Measurements from ENCODE around the gene POC1A. TPM values are rescaled to one million over a fixed set of nuclear protein-coding genes. Genes with fewer than 3 reads are reported as not detected.

Gene POC1A
- total RNA-seq, 1 donor = 10.0 TPM

DNA sequence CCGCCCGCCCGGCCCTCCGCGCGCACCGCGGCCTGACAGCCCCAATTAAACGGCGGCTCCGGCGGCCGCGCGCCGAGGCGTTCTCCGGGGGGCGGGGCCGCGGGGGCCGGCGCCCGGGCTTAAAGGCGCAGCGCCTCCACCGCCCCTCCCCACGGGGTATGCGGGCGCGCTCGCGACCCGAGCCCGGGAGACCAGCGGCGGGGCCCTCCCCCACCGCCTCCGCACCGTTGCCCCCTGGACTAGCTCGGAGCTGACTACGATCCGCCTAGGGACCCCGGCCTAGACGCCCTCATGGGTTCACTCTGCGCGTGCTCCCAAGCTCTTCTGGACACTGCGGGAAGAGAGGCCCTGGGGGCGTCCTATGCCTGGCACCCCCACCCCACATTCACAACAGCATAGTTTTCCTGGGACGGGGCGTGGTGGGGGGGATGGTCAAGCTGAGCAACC lies 97.7 kb downstream of the POC1A start, which contains the start of gene DUSP7:
DUSP7 (minus strand) TSS at position 51 of the 447 bp plus-strand sequence. CDS start 205 bp downstream, outside the sequence.
- peak; percentile 41 for DNase-seq (ENCODE audit: low read depth)
- TF ChIP-seq, protein P1, sequence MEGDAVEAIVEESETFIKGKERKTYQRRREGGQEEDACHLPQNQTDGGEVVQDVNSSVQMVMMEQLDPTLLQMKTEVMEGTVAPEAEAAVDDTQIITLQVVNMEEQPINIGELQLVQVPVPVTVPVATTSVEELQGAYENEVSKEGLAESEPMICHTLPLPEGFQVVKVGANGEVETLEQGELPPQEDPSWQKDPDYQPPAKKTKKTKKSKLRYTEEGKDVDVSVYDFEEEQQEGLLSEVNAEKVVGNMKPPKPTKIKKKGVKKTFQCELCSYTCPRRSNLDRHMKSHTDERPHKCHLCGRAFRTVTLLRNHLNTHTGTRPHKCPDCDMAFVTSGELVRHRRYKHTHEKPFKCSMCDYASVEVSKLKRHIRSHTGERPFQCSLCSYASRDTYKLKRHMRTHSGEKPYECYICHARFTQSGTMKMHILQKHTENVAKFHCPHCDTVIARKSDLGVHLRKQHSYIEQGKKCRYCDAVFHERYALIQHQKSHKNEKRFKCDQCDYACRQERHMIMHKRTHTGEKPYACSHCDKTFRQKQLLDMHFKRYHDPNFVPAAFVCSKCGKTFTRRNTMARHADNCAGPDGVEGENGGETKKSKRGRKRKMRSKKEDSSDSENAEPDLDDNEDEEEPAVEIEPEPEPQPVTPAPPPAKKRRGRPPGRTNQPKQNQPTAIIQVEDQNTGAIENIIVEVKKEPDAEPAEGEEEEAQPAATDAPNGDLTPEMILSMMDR (IDR thresholded peaks at IDR 0.05; ENCODE audit: insufficient read depth, low read length) = no peak
- peak within 1 kb of the TSS; percentile 94 for H3K4me3 ChIP-seq (ENCODE audit: low read depth, low read length)

DNA sequence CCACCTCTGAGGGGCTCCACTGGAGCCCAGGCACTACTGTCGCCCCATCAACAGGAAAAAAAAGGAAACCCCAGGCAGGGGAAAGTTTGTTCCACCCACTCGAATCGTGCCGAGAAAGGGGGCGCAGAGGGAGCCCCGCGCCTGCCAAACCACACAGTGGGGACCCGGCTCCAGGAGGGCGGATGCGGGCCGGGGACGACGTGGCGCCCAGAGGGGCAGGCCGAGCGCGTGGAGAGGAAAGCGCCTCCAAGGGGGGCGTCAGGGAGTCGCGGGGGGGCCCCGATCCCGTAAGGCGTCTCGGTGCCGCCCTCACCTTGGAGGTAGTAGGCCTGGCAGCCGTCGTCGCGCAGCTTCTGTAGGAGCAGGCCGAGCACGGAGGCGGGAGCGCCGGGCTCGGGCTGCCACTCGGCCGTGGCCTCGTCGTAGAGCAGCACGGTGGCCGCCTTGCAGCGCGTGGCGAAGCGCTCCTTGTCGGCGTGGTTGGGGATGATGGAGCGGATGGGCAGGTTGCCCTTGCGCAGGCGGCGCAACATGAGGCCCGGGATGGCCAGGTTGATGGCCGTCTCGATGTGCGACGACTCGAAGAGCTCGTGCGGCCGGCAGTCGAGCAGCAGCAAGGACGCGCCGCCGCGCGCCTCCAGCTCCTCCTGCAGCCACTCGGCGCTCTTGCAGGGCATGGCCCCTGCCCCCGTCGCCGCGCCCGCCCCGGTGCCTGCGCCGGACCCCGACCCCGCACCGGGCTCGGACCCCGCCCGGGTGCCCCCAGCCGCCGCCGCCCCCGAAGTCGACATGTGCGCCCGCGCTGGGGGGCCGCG lies 98.5 kb downstream of the POC1A start:
- DNase-seq (ENCODE audit: low read depth) = peak; percentile 45
- peak overlapping the region; percentile 94 for H3K4me3 ChIP-seq (ENCODE audit: low read depth, low read length)
- TF ChIP-seq, protein P1 (IDR thresholded peaks at IDR 0.05; ENCODE audit: insufficient read depth, low read length) = peak; percentile 31

DNA sequence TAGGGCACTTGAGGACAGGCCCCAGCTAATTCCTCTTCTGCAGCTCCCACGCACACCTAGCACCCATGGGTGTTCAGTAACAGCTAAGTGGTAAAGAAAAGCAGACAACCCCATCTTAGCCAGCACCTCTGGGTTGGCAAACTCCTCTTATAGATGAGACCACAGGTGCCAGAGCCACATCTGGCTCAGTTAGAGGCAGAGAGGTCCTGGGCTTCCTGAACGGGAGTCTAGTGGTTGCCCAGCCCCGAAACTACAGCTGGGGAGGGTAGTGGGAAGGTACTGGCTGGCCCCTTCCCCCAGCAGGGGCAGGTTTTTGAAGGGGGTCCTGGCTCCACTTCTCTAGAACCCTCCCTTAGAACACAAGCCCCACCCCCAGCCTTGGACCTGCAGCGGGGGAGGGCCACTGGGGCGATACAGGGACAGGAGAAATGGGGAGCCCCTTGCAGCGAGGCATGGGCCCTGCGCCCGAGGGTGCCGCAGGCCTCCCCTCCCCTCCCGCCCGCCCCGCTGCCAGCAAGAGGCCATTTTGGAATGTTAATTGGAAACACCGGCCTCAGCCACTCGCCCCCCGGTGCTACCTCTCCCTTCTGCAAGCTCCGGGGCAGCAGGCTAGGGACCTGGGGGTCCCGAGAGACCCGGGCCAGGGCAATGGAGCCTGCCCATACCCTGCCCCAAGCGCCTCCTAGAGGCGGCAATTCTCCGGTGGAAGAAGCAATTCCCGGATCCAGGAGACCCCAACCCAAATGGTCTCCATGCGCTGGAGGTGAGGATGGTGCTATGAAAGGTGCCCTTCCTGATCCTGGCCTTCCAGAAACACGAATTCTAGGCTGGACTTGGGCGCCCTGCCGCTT lies 99.3 kb downstream of the POC1A start:
- no peak for DNase-seq (ENCODE audit: low read depth)
- TF ChIP-seq, protein P1 (IDR thresholded peaks at IDR 0.05; ENCODE audit: insufficient read depth, low read length) = peak; percentile 41
- H3K4me3 ChIP-seq (ENCODE audit: low read depth, low read length) = peak overlapping the region; percentile 94

DNA sequence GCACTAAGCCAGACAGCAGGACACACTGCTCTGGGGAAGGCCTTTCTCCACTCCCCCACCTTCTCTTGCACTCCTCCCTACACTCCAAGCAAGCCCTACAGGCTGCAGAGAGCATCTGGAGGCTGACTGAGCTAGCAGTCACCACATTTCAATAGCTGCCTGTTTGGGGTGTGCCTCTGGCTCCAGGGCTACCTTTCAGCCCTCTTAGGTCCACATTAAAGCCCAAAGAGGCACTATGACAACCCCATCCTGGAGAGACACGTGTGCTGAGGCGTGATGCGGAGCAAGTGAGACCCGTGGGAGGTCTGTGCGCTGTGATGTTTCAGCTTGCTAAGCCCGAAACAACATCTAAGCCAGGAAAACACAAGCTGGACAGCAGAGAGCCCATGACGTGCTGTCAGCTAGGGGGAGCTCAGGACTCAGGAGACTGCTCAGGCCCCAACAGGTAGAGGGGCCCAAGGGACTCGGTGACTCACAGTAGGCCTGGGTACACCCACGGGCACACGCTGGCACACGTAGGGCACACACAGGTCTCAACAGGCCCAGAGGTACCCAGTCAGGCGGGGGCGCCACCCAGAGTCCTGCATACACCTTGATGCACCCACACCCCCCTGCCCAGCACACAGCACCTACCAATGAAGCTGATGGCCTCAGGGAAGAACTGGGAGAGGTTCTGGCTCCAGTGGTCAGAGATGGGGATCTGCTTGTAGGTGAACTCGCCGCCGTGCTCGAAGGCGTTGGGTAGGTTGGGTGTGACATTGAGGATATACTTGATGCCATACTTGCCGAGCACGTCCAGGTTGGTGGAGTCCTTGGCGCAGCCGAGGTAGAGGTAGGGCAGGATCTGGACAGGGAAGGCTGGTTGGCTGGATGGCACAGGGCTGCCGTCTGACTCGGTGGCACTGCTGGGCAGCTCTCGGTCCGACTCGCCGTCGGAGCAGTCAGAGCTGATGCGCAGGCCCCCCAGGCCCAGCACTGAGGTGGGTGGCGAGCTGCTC lies 100.6 kb downstream of the POC1A start:
- peak; percentile 39 for DNase-seq (ENCODE audit: low read depth)
- H3K4me3 ChIP-seq (ENCODE audit: low read depth, low read length) = peak overlapping the region; percentile 94
- TF ChIP-seq, protein P1 (IDR thresholded peaks at IDR 0.05; ENCODE audit: insufficient read depth, low read length) = peak; percentile 16

DNA sequence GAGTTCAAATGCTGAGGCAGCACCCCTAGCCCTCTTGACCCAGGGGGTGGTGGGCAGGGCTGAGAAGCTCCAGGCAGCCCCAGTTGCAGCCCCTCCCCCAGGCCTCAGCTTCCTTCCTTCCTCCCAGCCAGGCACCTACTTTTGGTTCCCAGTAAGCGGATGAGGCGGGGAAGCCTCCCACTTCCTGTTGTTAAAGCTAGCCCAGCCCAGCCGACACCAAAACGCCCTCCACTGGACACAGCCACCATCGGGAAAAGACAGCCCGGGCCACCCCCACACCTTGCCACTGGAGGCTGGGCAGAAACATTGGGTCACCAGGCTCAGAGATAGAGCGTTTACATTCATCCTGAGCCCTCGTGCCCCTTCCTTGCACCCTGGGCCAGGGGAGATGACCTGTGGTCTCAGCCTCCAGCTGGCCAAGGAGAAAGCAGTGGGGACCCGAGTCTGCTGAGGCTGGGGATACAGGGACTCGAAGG lies 101.4 kb downstream of the POC1A start:
- TF ChIP-seq, protein P1 (IDR thresholded peaks at IDR 0.05; ENCODE audit: insufficient read depth, low read length) = peak; percentile 59
- peak; percentile 77 for DNase-seq (ENCODE audit: low read depth)
- H3K4me3 ChIP-seq (ENCODE audit: low read depth, low read length) = peak overlapping the region; percentile 59
